Measurements from ENCODE around the gene SAPCD1.

DNA sequence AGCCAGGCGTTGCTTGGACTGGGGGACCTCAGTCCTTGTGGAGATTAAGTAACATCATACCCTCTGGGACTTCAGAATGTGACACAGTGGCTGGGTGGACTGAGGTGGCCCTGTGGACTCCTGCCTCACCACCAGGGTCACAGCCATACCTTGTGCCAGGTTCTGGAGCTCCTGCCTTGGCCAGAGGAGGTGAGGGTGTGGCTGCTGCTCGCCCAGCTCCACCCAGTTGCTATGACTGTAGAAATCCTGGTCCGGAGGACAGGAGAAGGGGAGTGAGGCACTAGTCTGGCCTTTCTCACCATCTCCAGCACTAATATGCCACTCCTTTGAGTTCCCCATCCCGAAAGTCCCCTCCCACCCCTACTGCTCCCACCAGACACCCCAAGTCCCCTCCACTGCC is 12.7 kb downstream of the SAPCD1 start:
- TF ChIP-seq, protein P1, sequence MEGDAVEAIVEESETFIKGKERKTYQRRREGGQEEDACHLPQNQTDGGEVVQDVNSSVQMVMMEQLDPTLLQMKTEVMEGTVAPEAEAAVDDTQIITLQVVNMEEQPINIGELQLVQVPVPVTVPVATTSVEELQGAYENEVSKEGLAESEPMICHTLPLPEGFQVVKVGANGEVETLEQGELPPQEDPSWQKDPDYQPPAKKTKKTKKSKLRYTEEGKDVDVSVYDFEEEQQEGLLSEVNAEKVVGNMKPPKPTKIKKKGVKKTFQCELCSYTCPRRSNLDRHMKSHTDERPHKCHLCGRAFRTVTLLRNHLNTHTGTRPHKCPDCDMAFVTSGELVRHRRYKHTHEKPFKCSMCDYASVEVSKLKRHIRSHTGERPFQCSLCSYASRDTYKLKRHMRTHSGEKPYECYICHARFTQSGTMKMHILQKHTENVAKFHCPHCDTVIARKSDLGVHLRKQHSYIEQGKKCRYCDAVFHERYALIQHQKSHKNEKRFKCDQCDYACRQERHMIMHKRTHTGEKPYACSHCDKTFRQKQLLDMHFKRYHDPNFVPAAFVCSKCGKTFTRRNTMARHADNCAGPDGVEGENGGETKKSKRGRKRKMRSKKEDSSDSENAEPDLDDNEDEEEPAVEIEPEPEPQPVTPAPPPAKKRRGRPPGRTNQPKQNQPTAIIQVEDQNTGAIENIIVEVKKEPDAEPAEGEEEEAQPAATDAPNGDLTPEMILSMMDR (IDR thresholded peaks at IDR 0.05), result no peak
- TF ChIP-seq POLR2A (IDR thresholded peaks at IDR 0.05), result no peak
- no peak for TF ChIP-seq EP300 (IDR thresholded peaks at IDR 0.05)
